SK-N-SH treated with all-trans-retinoic acid at 6 μM for 48 hours (cell line): ENCODE measurements around the gene ACO2.

Source experiments
- ARNTL ChIP-seq: fragments of 450-650 bp; formaldehyde crosslinking; IDR thresholded peaks from 2 replicates; pipeline ENCODE4 v1.5.0; 2020; ENCODE audit warnings: low read depth, mild to moderate bottlenecking, moderate library complexity, borderline replicate concordance
- BACH2 ChIP-seq: fragments of 250-450 bp; sonication (Bioruptor Pico); IDR thresholded peaks from 2 replicates; pipeline ENCODE4 v1.9.0; 2021; ENCODE audit warnings: mild to moderate bottlenecking, borderline replicate concordance
- GLIS3 ChIP-seq: fragments of 250-450 bp; sonication (Bioruptor Pico); IDR thresholded peaks from 2 replicates; pipeline ENCODE4 v1.5.0; 2020; ENCODE audit warnings: mild to moderate bottlenecking, moderate library complexity
- PATZ1 ChIP-seq: fragments of 250-450 bp; sonication (Bioruptor Pico); IDR thresholded peaks from 2 replicates; pipeline ENCODE4 v1.8.0; 2020; ENCODE audit warnings: mild to moderate bottlenecking, moderate library complexity, borderline replicate concordance
- RARB ChIP-seq: fragments of 250-450 bp; sonication (Bioruptor Pico); IDR thresholded peaks from 2 replicates; pipeline ENCODE4 v1.8.0; 2021; ENCODE audit warnings: mild to moderate bottlenecking, moderate library complexity
- TOX ChIP-seq: fragments of 250-450 bp; sonication (Bioruptor Pico); IDR thresholded peaks from 2 replicates; pipeline ENCODE4 v1.8.0; 2021; ENCODE audit warnings: mild to moderate bottlenecking, moderate library complexity, borderline replicate concordance
- ZFP3 ChIP-seq: fragments of 250-450 bp; sonication (Bioruptor Pico); IDR thresholded peaks from 2 replicates; pipeline ENCODE4 v1.5.0; 2020; ENCODE audit warnings: mild to moderate bottlenecking, moderate library complexity
- ZNF565 ChIP-seq: fragments of 450-650 bp; formaldehyde crosslinking; conservative IDR thresholded peaks from 2 replicates; pipeline ENCODE4 v1.5.0; 2020; ENCODE audit warnings: low read depth, mild to moderate bottlenecking, moderate library complexity
- ZNF70 ChIP-seq: fragments of 450-650 bp; formaldehyde crosslinking; IDR thresholded peaks from 2 replicates; pipeline ENCODE4 v1.5.0; 2020; ENCODE audit warnings: mild to moderate bottlenecking, moderate library complexity
- ZNF8 ChIP-seq: fragments of 450-650 bp; formaldehyde crosslinking; IDR thresholded peaks from 2 replicates; pipeline ENCODE4 v1.5.0; 2020; ENCODE audit warnings: mild to moderate bottlenecking, moderate library complexity

- no peak for TF ChIP-seq ZNF565 (CRISPR knock-in tag)
- no peak for TF ChIP-seq BACH2 (CRISPR knock-in tag)
- TF ChIP-seq ZFP3 (CRISPR knock-in tag), result no peak
- no peak for TF ChIP-seq PATZ1 (CRISPR knock-in tag)
- no peak for TF ChIP-seq ZNF8 (CRISPR knock-in tag)
- TF ChIP-seq TOX (CRISPR knock-in tag), result no peak
- no peak for TF ChIP-seq ZNF70 (CRISPR knock-in tag)
- no peak for TF ChIP-seq GLIS3
- no peak for TF ChIP-seq ARNTL
- no peak for TF ChIP-seq RARB (CRISPR knock-in tag)
Observed at GRCh38 chr22:41517172-41518047, 48.5 kb downstream of the ACO2 start.
